Measurements from ENCODE around the gene NDNF.

DNA sequence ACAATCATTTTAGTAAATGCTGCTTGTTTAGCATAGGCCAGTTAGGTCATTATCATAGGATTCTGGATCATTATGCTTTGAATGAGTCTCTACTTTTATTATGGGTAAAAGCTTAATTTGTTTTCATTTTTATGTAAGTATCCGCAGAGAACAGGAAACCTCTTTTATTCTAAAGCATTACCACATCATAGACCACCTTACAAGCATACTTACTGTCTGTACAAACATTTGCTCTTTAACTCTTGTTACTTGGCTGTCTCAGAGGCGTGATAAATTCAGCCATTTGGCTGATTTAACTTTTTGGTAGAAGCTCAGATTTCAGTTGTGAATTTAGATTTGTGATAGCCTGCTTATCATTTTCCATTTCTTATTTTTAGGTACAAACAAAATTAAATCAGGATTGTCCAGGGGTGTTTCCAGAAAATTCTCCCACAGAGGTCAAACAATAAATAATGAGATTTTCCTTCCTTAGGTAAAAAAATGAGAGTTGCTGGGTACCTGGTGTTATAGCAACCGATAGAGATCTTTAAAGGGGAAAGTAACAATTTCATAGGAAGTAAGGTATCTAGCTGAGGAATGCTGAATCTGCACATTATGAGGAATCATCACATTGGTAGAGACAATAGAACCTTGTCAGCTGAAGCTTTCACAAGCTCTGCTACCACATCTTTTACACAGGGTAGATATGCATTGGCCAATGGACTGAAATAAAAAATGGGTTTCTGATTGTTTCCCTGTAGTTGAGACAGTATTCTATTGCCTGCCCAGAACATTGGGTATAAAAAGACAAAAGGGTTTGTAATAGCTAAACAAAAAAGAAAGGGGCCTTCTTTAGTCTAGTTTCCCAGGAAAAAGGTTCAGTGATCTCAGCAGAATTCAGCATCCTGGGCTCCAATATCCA is 62.5 kb downstream of the NDNF start:
- TF ChIP-seq GATA3 (IDR thresholded peaks at IDR 0.05; ENCODE audit: low read depth, low read length) (no peak), GATA2 (IDR thresholded peaks at IDR 0.05; ENCODE audit: low read depth, low read length) (no peak)

All from SH-SY5Y (cell line).